IPS-20b (cell line): ENCODE measurements around the gene MYO5C.
"Not testable (repeated sequence)": the region's sequence is repeated elsewhere in the genome, so short reads cannot be mapped to it uniquely, and the experiment has no call there.

Experiments
- H3K27ac ChIP-seq: one replicate; pipeline ENCODE4 v1.5.1; 2013; ENCODE audit warnings: low read length
- H3K27me3 ChIP-seq: 2 replicates; pipeline ENCODE4 v1.6.1; 2013; ENCODE audit warnings: mild to moderate bottlenecking, low read length, inconsistent platforms; ENCODE audit not compliant: insufficient read depth
- H3K36me3 ChIP-seq: 2 replicates; pipeline ENCODE4 v1.6.1; 2013; ENCODE audit warnings: low read depth, mild to moderate bottlenecking, inconsistent platforms, low read length, moderate library complexity; ENCODE audit not compliant: insufficient read depth
- H3K4me1 ChIP-seq: 2 replicates; pipeline ENCODE4 v1.6.1; 2013; ENCODE audit warnings: mild to moderate bottlenecking, control low read depth, inconsistent platforms, low read length, moderate library complexity; ENCODE audit not compliant: insufficient read depth
- H3K4me3 ChIP-seq: 2 replicates; pipeline ENCODE4 v1.5.1; 2013; ENCODE audit warnings: mild to moderate bottlenecking, low read length, inconsistent platforms
- H3K9ac ChIP-seq: 2 replicates; pipeline ENCODE4 v1.6.1; 2013; ENCODE audit warnings: low read depth, mild to moderate bottlenecking, inconsistent platforms, low read length, moderate library complexity
- H3K9me3 ChIP-seq: 2 replicates; pipeline ENCODE4 v1.6.1; 2013; ENCODE audit warnings: mild to moderate bottlenecking, low read depth, low read length, inconsistent platforms; ENCODE audit not compliant: insufficient read depth

MYO5C gene

DNA sequence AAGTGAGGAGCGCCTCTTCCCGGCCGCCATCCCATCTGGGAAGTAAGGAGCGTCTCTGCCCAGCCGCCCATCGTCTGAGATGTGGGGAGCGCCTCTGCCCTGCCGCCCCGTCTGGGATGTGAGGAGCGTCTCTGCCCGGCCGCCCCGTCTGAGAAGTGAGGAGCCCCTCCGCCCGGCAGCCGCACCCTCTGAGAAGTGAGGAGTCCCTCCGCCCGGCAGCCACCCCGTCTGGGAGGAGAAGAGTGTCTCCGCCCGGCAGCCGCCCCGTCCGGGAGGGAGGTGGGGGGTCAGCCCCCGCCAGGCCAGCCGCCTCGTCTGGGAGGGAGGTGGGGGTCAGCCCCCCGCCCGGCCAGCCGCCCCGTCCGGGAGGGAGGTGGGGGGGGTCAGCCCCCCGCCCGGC lies 9.7 kb downstream of the MYO5C start:
- H3K4me1 ChIP-seq, H3K4me3 ChIP-seq, H3K27me3 ChIP-seq, H3K9ac ChIP-seq, H3K9me3 ChIP-seq, H3K36me3 ChIP-seq, H3K27ac ChIP-seq: not testable (repeated sequence)

DNA sequence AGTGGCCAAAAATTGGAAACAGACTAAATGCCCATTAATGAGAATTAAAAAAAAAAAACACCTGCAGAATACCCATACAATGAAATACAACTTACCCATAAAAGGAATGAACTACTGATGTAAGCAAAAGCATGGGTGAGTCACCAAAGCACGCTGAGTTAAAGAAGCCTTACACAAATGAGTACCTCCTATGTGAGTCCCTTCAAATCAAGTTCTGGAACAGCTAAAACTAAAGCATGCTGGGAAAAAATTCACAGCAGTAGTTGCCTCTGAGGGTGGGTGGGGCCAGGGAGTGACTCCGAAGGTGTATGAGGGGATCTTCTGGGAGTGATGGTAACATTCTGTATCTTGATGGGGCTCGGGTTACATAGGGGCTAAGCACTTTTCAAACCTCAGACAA lies 11.4 kb downstream of the MYO5C start:
- H3K36me3 ChIP-seq, result peaks cover 12% of the 10 kb centered on the region
- H3K4me3 ChIP-seq, result no peak overlapping the region
- H3K9ac ChIP-seq, result no peak overlapping the region
- H3K27ac ChIP-seq, result no peak overlapping the region
- H3K27me3 ChIP-seq, result no peaks in the 10 kb centered on the region
- H3K9me3 ChIP-seq, result no peaks in the 10 kb centered on the region
- H3K4me1 ChIP-seq, result no peaks in the 10 kb centered on the region

DNA sequence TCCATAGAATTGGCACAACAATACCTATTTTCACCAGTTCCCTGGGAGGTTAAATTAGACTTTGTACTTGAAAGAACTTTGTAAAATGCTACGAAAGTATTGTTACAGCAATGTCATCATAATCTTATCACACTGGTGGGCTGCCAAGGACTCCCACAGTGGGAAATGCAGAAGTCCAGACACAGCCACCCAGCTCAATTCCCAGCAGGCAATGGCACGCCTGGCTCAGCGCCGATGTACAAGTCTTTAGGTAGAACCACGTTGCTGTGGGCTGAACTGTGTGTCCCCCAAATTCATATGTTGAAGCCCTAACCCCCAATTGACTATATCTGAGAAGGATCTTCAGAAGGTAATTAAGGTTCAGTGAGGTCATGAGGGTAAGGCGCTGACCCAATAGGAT lies 12.3 kb downstream of the MYO5C start:
- Histone ChIP-seq H3K9ac (no peak overlapping the region), H3K9me3 (no peaks in the 10 kb centered on the region), H3K27ac (no peak overlapping the region), H3K36me3 (peaks cover 21% of the 10 kb centered on the region), H3K4me1 (no peaks in the 10 kb centered on the region), H3K27me3 (no peaks in the 10 kb centered on the region), H3K4me3 (no peak overlapping the region)

DNA sequence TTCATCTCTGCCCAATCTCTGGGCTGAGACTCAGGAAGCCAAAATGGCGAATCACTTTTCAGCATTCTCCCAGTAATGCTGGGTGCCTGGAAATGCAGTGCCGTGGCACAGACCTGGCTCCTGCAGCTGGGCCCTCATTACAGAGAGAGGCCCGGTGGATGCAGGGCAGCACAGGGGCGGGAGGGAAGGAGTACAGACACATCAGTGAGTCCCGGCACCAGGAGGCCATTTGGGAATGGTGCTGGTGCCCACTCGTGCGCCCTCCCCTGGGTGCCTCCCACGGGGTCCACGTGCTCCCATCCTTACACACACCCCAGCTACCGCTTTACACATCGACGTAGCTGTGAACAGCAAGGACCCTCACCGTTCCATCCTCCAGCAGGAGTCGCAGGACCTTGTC lies 13.2 kb downstream of the MYO5C start:
- H3K27me3 ChIP-seq, result no peaks in the 10 kb centered on the region
- no peak overlapping the region for H3K4me3 ChIP-seq
- no peaks in the 10 kb centered on the region for H3K9me3 ChIP-seq
- H3K36me3 ChIP-seq, result peaks cover 30% of the 10 kb centered on the region
- H3K4me1 ChIP-seq, result no peaks in the 10 kb centered on the region
- no peak overlapping the region for H3K27ac ChIP-seq
- H3K9ac ChIP-seq, result no peak overlapping the region

DNA sequence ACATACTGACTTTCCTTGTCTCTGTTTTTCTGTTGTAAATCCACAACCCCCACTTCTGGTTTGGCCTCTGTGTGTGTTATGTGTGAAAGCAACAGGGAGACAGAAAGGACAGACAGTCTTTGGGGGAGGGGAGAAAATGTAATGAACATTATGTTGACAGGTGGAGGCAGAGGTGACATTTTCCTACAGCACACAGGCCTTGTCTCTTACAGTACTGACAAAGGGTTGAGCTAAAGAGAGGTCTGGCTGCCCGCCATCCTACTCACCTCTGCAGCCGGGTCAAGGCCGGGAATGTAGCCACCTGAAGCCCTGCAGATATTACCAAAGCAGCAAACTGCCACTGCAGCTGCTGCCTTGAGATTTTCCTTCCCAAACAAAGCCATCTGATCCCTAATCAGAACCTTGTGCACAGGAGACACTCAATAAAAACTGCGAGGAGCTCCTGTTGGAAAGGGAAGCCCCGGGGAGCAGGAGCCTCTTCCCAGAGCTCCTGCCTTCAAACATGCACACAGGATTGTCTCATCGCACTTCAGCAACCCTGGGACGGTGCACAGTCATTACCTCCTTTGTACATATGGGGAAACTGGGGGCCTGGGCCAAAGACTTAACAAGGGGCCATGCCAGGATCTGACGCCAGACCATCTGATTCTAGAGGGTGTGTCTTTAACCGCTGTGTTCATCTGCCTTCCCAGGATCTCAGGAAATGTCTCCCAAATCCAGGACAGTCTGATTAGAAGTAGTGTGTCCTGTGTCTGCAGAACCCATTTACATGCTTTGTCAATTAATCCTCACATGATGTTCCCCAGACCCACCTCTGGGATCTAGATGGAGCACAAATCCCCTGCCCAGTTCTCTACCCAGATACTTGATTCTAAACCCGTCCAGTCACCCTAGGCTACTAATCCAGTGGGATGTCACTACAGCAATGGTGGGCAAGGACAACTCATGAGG lies 14.2 kb downstream of the MYO5C start:
- Histone ChIP-seq H3K27ac (no peak overlapping the region), H3K4me3 (no peak overlapping the region), H3K36me3 (peaks cover 40% of the 10 kb centered on the region), H3K9ac (no peak overlapping the region), H3K27me3 (no peaks in the 10 kb centered on the region), H3K4me1 (no peaks in the 10 kb centered on the region), H3K9me3 (no peaks in the 10 kb centered on the region)

DNA sequence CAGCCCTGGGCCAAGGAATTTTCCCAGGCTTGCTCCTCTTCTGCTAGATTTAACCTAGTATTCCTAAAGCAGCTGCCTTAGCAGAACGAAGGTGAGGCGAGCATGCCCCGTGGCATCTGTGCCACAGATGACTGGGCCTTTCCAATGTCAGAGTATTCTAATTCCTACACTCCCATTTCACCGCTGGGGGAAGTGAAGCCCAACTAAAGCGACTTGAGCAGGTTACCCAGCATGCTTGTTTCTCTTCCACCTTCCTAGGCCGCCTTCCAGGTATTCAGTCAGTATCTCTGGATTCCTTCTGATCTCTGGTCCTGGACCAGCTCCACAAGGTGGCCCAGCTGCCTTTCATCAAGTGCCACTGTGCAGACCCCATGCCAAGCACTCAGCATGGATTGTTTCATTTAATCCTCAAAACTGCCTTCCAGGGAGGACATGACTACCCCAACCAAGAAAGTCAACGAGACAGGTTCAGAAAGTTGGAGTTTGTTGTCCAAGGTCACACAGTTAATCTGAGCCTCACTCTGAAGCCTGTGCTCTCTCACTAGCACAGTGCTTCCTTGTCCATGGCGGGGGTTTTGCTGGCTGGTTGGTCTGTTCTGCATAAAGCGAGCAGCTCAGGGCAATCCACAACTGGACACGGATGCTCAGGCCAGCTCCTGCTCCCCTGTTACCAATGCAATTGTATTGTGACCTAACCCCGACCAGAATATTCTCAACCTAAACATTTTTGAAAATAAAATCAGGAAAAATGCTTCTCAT lies 15.1 kb downstream of the MYO5C start:
- Histone ChIP-seq H3K27ac (no peak overlapping the region), H3K4me1 (no peaks in the 10 kb centered on the region), H3K36me3 (peaks cover 49% of the 10 kb centered on the region), H3K9ac (no peak overlapping the region), H3K4me3 (no peak overlapping the region), H3K27me3 (no peaks in the 10 kb centered on the region), H3K9me3 (no peaks in the 10 kb centered on the region)

DNA sequence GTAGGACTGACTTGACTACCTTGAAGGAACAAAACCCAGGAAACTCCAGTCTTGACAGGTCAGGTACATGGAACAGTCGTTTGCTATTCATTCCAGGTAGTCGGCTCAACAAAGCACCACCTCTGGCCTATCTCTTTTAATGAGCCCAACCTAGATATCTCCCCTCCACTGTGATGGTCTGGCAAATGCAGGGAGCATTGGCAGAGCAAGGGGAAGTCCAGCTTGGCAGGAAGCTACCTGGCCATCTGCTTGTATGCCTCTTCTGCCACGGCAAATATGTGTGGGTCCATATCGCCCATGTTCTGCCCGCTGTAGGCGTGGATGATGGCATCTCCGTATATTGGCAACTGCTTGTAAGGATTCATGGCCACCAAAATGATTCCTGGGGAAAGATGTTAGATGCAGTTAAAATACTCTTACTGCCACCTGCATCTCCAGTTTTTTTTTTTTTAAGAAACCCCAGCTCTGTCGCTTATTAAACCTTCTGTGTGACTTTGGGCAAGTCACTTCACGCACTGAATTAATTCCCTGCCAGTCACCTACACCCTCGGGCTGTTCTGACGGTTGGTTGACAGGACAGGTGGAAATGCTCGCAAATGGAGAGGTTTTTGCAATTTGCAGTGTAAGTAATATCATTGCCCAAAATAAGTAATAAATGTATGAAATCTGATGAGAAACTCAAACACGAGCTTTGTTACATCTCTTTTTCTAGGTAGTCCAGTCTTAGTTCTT lies 16.8 kb downstream of the MYO5C start:
- peaks cover 65% of the 10 kb centered on the region for H3K36me3 ChIP-seq
- H3K9ac ChIP-seq, result no peak overlapping the region
- H3K4me1 ChIP-seq, result no peaks in the 10 kb centered on the region
- no peaks in the 10 kb centered on the region for H3K9me3 ChIP-seq
- H3K27ac ChIP-seq, result no peak overlapping the region
- no peaks in the 10 kb centered on the region for H3K27me3 ChIP-seq
- no peak overlapping the region for H3K4me3 ChIP-seq

DNA sequence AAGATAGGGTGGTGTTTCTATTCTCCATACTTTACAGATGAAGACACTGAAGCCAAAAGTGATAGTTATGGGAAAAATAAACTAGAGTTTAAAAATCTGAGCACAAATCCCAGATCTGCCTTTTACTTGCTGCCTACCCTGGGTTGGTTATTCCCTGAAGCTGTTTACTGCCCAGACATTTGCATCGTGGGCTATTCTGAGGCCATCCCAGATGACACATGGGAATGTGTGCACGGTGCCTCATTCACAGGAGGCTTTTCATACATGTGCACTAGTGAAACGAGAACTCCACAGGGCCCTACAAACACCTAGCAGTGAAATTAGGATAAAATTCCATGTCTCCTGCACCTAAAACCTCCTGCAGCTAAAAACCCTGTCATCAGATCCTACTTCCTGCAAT lies 17.5 kb downstream of the MYO5C start:
- Histone ChIP-seq H3K9ac (no peak overlapping the region), H3K4me1 (no peaks in the 10 kb centered on the region), H3K9me3 (no peaks in the 10 kb centered on the region), H3K27me3 (no peaks in the 10 kb centered on the region), H3K27ac (no peak overlapping the region), H3K36me3 (peaks cover 70% of the 10 kb centered on the region), H3K4me3 (no peak overlapping the region)

DNA sequence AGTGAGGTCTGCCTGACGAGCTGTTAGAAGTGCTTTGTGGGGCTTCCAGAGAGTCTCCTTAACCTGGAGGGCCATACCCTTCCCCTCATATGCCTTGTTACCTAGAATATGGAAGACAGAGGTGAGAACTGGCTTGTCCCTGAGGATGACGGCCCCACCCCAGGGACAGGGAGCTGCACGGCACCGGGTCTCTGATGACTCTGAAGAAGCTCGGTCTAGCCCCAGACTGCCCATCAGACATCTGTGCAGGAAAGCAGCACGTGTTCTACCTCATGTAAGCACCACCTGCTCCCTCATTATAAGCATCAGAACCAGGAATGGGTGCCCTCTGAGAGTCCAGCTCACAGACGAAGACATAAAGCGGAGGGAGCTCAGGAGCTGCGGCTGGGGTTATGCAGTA lies 18.0 kb downstream of the MYO5C start:
- no peaks in the 10 kb centered on the region for H3K9me3 ChIP-seq
- no peaks in the 10 kb centered on the region for H3K4me1 ChIP-seq
- no peak overlapping the region for H3K27ac ChIP-seq
- no peak overlapping the region for H3K4me3 ChIP-seq
- no peaks in the 10 kb centered on the region for H3K27me3 ChIP-seq
- peaks cover 76% of the 10 kb centered on the region for H3K36me3 ChIP-seq
- no peak overlapping the region for H3K9ac ChIP-seq

DNA sequence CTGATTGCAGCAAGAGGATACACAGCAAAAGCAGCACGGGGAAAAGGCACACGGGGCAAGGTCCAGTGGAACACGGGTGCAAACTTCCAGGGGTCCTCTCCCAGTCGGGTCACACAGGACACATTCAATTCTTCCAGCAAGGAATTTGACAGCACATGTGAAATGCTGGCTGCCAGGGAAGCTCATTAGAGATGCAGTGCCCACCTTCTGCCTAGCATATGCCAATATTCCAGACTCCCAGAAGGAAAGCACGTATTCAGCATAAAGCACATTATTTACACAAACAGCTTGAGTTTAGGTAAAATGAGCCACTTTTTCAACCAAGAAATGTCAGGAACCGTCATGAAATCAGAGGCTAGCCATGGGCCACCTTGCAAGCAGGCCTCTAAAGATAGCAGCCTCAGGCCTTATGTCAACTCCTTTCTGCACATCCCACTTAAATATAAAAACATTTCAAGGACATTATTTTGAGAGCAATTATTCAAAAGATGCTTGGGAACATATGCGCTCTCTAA lies 19.3 kb downstream of the MYO5C start:
- Histone ChIP-seq H3K27ac (no peak overlapping the region), H3K27me3 (no peaks in the 10 kb centered on the region), H3K4me1 (no peaks in the 10 kb centered on the region), H3K9ac (no peak overlapping the region), H3K4me3 (no peak overlapping the region), H3K9me3 (no peaks in the 10 kb centered on the region), H3K36me3 (peaks cover 89% of the 10 kb centered on the region)

DNA sequence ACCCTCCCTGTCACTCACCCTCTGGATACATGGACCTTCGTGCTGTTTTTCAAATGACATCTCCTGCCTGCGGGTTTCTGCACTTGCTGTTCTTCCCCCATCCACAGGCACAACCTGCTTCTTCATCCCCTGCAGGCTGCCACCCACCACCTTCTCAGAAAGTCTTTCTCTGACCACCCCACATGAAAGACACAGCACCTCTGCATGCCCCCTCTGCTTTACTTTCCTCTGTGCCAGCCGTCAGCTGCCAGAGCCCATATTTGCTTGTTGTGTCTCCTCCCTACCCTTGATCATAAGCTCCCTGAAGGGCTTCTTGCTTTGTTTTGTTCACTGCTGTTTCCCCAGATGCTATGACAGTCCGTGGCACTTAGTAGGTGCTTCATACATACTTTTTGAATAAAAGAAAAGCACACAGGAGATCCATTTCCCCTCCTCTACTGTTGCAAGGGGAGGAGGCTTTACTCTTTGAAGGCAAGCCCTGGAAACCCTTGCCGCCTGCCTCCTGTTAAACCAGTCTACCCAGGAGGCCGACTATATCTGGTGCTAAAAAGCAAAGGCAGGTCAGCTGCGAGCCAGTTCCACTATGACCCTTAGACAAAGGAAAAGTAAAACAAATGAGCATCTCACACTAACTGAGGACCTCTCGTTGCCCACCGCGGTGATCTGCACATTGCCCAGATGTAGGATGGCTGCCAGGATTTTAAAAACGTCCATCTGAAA lies 31.9 kb downstream of the MYO5C start:
- H3K27ac ChIP-seq, result no peak overlapping the region
- peaks cover 73% of the 10 kb centered on the region for H3K36me3 ChIP-seq
- H3K9ac ChIP-seq, result no peak overlapping the region; the same call in 1 of the 2 replicates
- no peaks in the 10 kb centered on the region for H3K9me3 ChIP-seq
- peaks cover 17% of the 10 kb centered on the region; the same call in 1 of the 2 replicates for H3K4me1 ChIP-seq
- no peak overlapping the region for H3K4me3 ChIP-seq
- no peaks in the 10 kb centered on the region for H3K27me3 ChIP-seq
